HG03159 (cell line): ENCODE data around the gene CLDN16.
A peak's percentile ranks its signal among the peaks of the same experiment; 100 is the strongest.

Source experiments
- ATAC-seq: cut with Tn5 transposase; IDR thresholded peaks from one replicate; pipeline ENCODE4 v1.9.1; 2021; ENCODE audit warnings: mild to moderate bottlenecking, moderate library complexity; ENCODE audit not compliant: unreplicated experiment

CLDN16 gene

GRCh38 chr3:190387578-190388213 is at the start of gene CLDN16:
Gene CLDN16, plus strand, starts transcription at chr3:190388163. Its CDS starts 167 bp downstream, at chr3:190388330.
- no peak for ATAC-seq

GRCh38 chr3:190338717-190339116 is 49.2 kb upstream of the CLDN16 start:
- ATAC-seq: no peak

GRCh38 chr3:190339130-190339529 is 48.8 kb upstream of the CLDN16 start:
- ATAC-seq: peak; percentile 89

- ATAC-seq: no peak
These were observed 47.9 kb upstream of the CLDN16 start for GRCh38 chr3:190340071-190340470.

GRCh38 chr3:190345027-190345821 is 42.7 kb upstream of the CLDN16 start:
- ATAC-seq: no peak

- ATAC-seq: no peak
These were observed 42.1 kb upstream of the CLDN16 start for GRCh38 chr3:190345878-190346277.

- no peak for ATAC-seq
These were observed 41.4 kb upstream of the CLDN16 start for GRCh38 chr3:190346541-190346940.

- no peak for ATAC-seq
These were observed 35.0 kb upstream of the CLDN16 start for GRCh38 chr3:190352861-190353457.

- no peak for ATAC-seq
These were observed 31.7 kb upstream of the CLDN16 start for GRCh38 chr3:190356246-190356645.

- ATAC-seq: no peak
These were observed 30.5 kb upstream of the CLDN16 start for GRCh38 chr3:190357468-190357867.

- ATAC-seq: no peak
These were observed 28.1 kb upstream of the CLDN16 start for GRCh38 chr3:190359813-190360212.

- no peak for ATAC-seq
These were observed 27.7 kb upstream of the CLDN16 start for GRCh38 chr3:190360228-190360627.

- no peak for ATAC-seq
These were observed 26.2 kb upstream of the CLDN16 start for GRCh38 chr3:190361791-190362190.

- no peak for ATAC-seq
These were observed 25.7 kb upstream of the CLDN16 start for GRCh38 chr3:190362258-190362657.

- no peak for ATAC-seq
These were observed 21.8 kb upstream of the CLDN16 start for GRCh38 chr3:190366133-190366532.

- ATAC-seq: no peak
These were observed 19.1 kb upstream of the CLDN16 start for GRCh38 chr3:190368881-190369280.

GRCh38 chr3:190369668-190370295 is 18.2 kb upstream of the CLDN16 start:
- ATAC-seq: no peak

GRCh38 chr3:190370369-190370768 is 17.6 kb upstream of the CLDN16 start:
- no peak for ATAC-seq

GRCh38 chr3:190371152-190371551 is 16.8 kb upstream of the CLDN16 start:
- no peak for ATAC-seq

GRCh38 chr3:190375246-190375645 is 12.7 kb upstream of the CLDN16 start:
- no peak for ATAC-seq

GRCh38 chr3:190375671-190376070 is 12.3 kb upstream of the CLDN16 start:
- no peak for ATAC-seq
